ENCODE measurements around the gene HAPSTR1. TPM values are rescaled to one million over a fixed set of nuclear protein-coding genes. Genes with fewer than 3 reads are reported as not detected.

The HAPSTR1 gene
- total and polyA plus RNA-seq, 2 of the 13 experiments (the other 11 are each of a cell fraction or from before 2014, with no cell fraction given) = 25.2 to 83.2 TPM

DNA sequence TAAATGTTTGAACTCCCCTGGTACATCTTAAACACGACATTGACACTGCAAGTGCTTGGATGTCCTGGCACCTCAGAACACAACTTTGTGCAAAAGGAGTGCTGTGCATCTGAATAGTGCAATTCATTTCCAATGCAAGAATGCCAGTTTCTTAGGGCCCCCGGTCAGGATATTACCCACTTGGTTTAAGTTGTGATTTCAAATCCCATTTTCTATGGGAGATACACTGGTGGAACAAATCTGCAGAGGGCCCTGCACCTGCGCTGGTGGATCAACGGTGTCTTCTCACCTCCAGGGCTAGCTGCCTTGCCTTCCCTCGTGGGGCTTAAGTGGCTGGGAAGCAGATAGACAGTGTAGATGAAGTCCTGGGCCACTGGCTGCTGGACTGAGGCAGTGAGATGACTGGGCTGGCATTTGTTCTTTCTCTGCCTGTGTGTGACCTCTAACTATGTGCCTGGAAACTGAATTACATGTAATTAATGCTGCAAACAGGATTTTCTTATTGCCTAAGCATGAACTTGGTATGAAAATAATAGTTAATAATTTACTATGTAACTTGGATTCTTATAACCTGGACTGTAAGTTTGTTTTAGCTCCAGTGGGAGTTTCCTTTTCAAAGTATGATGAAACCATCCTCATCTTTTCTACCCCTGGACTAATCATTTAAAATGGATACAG lies 20.9 kb downstream of the HAPSTR1 start (continued):
- TF ChIP-seq, protein P1, sequence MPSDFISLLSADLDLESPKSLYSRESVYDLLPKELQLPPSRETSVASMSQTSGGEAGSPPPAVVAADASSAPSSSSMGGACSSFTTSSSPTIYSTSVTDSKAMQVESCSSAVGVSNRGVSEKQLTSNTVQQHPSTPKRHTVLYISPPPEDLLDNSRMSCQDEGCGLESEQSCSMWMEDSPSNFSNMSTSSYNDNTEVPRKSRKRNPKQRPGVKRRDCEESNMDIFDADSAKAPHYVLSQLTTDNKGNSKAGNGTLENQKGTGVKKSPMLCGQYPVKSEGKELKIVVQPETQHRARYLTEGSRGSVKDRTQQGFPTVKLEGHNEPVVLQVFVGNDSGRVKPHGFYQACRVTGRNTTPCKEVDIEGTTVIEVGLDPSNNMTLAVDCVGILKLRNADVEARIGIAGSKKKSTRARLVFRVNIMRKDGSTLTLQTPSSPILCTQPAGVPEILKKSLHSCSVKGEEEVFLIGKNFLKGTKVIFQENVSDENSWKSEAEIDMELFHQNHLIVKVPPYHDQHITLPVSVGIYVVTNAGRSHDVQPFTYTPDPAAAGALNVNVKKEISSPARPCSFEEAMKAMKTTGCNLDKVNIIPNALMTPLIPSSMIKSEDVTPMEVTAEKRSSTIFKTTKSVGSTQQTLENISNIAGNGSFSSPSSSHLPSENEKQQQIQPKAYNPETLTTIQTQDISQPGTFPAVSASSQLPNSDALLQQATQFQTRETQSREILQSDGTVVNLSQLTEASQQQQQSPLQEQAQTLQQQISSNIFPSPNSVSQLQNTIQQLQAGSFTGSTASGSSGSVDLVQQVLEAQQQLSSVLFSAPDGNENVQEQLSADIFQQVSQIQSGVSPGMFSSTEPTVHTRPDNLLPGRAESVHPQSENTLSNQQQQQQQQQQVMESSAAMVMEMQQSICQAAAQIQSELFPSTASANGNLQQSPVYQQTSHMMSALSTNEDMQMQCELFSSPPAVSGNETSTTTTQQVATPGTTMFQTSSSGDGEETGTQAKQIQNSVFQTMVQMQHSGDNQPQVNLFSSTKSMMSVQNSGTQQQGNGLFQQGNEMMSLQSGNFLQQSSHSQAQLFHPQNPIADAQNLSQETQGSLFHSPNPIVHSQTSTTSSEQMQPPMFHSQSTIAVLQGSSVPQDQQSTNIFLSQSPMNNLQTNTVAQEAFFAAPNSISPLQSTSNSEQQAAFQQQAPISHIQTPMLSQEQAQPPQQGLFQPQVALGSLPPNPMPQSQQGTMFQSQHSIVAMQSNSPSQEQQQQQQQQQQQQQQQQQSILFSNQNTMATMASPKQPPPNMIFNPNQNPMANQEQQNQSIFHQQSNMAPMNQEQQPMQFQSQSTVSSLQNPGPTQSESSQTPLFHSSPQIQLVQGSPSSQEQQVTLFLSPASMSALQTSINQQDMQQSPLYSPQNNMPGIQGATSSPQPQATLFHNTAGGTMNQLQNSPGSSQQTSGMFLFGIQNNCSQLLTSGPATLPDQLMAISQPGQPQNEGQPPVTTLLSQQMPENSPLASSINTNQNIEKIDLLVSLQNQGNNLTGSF (CRISPR knock-in tag; IDR thresholded peaks at IDR 0.05) = no peak
- TF ChIP-seq CEBPB (IDR thresholded peaks at IDR 0.05; ENCODE audit: borderline replicate concordance, low read depth, low read length) (peak; percentile 75; the same call in 1 of the 2 replicates), TCF12 (IDR thresholded peaks at IDR 0.05) (no peak), TCF12 (CRISPR knock-in tag; IDR thresholded peaks at IDR 0.05) (no peak), POLR2A (IDR thresholded peaks at IDR 0.05; ENCODE audit: insufficient read depth in 1 of 2, low read depth in 2 of 2, low read length in 2 of 2) (0 out of 4 replicates have a peak, but pooled peaks of 1 of the 2 experiments have one; percentile 27), ARID3A (IDR thresholded peaks at IDR 0.05; ENCODE audit: low read depth, low read length) (peak; percentile 89), THAP11 (CRISPR knock-in tag; IDR thresholded peaks at IDR 0.05) (0 out of 2 replicates have a peak, but pooled peaks have one; percentile 27), CEBPG (CRISPR knock-in tag; IDR thresholded peaks at IDR 0.05) (peak; percentile 86), ZNF274 (CRISPR knock-in tag; IDR thresholded peaks at IDR 0.05) (peak; percentile 64; the same call in 1 of the 2 replicates), CSRNP1 (CRISPR knock-in tag; IDR thresholded peaks at IDR 0.05) (no peak)
- TF ChIP-seq, protein P2, sequence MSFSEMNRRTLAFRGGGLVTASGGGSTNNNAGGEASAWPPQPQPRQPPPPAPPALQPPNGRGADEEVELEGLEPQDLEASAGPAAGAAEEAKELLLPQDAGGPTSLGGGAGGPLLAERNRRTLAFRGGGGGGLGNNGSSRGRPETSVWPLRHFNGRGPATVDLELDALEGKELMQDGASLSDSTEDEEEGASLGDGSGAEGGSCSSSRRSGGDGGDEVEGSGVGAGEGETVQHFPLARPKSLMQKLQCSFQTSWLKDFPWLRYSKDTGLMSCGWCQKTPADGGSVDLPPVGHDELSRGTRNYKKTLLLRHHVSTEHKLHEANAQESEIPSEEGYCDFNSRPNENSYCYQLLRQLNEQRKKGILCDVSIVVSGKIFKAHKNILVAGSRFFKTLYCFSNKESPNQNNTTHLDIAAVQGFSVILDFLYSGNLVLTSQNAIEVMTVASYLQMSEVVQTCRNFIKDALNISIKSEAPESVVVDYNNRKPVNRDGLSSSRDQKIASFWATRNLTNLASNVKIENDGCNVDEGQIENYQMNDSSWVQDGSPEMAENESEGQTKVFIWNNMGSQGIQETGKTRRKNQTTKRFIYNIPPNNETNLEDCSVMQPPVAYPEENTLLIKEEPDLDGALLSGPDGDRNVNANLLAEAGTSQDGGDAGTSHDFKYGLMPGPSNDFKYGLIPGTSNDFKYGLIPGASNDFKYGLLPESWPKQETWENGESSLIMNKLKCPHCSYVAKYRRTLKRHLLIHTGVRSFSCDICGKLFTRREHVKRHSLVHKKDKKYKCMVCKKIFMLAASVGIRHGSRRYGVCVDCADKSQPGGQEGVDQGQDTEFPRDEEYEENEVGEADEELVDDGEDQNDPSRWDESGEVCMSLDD (CRISPR knock-in tag; IDR thresholded peaks at IDR 0.05; ENCODE audit: borderline replicate concordance) = no peak
- TF ChIP-seq, protein P3, sequence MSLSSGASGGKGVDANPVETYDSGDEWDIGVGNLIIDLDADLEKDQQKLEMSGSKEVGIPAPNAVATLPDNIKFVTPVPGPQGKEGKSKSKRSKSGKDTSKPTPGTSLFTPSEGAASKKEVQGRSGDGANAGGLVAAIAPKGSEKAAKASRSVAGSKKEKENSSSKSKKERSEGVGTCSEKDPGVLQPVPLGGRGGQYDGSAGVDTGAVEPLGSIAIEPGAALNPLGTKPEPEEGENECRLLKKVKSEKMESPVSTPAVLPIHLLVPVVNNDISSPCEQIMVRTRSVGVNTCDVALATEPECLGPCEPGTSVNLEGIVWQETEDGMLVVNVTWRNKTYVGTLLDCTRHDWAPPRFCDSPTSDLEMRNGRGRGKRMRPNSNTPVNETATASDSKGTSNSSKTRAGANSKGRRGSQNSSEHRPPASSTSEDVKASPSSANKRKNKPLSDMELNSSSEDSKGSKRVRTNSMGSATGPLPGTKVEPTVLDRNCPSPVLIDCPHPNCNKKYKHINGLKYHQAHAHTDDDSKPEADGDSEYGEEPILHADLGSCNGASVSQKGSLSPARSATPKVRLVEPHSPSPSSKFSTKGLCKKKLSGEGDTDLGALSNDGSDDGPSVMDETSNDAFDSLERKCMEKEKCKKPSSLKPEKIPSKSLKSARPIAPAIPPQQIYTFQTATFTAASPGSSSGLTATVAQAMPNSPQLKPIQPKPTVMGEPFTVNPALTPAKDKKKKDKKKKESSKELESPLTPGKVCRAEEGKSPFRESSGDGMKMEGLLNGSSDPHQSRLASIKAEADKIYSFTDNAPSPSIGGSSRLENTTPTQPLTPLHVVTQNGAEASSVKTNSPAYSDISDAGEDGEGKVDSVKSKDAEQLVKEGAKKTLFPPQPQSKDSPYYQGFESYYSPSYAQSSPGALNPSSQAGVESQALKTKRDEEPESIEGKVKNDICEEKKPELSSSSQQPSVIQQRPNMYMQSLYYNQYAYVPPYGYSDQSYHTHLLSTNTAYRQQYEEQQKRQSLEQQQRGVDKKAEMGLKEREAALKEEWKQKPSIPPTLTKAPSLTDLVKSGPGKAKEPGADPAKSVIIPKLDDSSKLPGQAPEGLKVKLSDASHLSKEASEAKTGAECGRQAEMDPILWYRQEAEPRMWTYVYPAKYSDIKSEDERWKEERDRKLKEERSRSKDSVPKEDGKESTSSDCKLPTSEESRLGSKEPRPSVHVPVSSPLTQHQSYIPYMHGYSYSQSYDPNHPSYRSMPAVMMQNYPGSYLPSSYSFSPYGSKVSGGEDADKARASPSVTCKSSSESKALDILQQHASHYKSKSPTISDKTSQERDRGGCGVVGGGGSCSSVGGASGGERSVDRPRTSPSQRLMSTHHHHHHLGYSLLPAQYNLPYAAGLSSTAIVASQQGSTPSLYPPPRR (CRISPR knock-in tag; IDR thresholded peaks at IDR 0.05; ENCODE audit: borderline replicate concordance) = peak; percentile 24; the same call in 1 of the 2 replicates
